GM12878 (cell line): ENCODE measurements around the gene SLU7. TPM values are rescaled to one million over a fixed set of nuclear protein-coding genes. Genes with fewer than 3 reads are reported as not detected.

Experiments used
- CBX5 ChIP-seq: sonication (generic); IDR thresholded peaks from 2 replicates; pipeline ENCODE4 v1.6.1; 2016; ENCODE audit warnings: low read depth, moderate library complexity, mild to moderate bottlenecking, inconsistent platforms
- E4F1 ChIP-seq: fragments of 450-650 bp; IDR thresholded peaks from 2 replicates; pipeline ENCODE4 v1.6.1; 2018; ENCODE audit warnings: borderline replicate concordance, mild to moderate bottlenecking; ENCODE audit not compliant: partially characterized antibody
- GABPA ChIP-seq: IDR thresholded peaks from 2 replicates; pipeline ENCODE4 v1.6.1; 2014; ENCODE audit warnings: antibody characterized with exemption, low read depth, mild to moderate bottlenecking, inconsistent platforms
- IKZF1 ChIP-seq: fragments of 450-650 bp; conservative IDR thresholded peaks from 2 replicates; pipeline ENCODE4 v1.6.1; 2017; ENCODE audit warnings: antibody characterized with exemption, mild to moderate bottlenecking
- IKZF2 ChIP-seq, 2 experiments: fragments of 450-650 bp; IDR thresholded peaks; 2 replicates each; pipeline ENCODE4 v1.6.1; 2017; ENCODE audit warnings: mild to moderate bottlenecking in 2 of 2, moderate library complexity in 2 of 2
- MLLT1 ChIP-seq: fragments of 450-650 bp; IDR thresholded peaks from 2 replicates; pipeline ENCODE4 v1.6.1; 2016; ENCODE audit warnings: mild to moderate bottlenecking
- NR2F1 ChIP-seq: fragments of 450-650 bp; conservative IDR thresholded peaks from 2 replicates; pipeline ENCODE4 v1.6.1; 2017; ENCODE audit warnings: mild to moderate bottlenecking
- POLR2A ChIP-seq: IDR thresholded peaks from 2 replicates; pipeline ENCODE4 v1.6.1; 2011; ENCODE audit warnings: low read depth, mild to moderate bottlenecking, low read length
- POU2F2 ChIP-seq: IDR thresholded peaks from 3 replicates; pipeline ENCODE4 v1.6.1; 2011; ENCODE audit warnings: low read depth, mild to moderate bottlenecking, low read length, borderline replicate concordance
- SP1 ChIP-seq: IDR thresholded peaks from one replicate; pipeline ENCODE4 v1.6.1; 2011; ENCODE audit warnings: low read depth, low read length
- SPI1 ChIP-seq: IDR thresholded peaks from 2 replicates; pipeline ENCODE4 v1.6.1; 2011; ENCODE audit warnings: low read depth, mild to moderate bottlenecking, low read length, moderate library complexity, borderline replicate concordance; ENCODE audit not compliant: insufficient read depth
- ZBTB33 ChIP-seq: fragments of 450-650 bp; IDR thresholded peaks from 2 replicates; pipeline ENCODE4 v1.6.1; 2017; ENCODE audit warnings: mild to moderate bottlenecking
- polyA plus RNA-seq, 11 experiments: library from polyadenylated mRNA; depleted of rRNA in 4 of 11; unstranded in 6 of 11; stranded (reverse) in 5 of 11; fragments of >200 nt; fragmentation: Nextera tagmentation in 4 of 11; fragmentation: Illumina TruSeq in 1 of 11; extraction: Ambion mirVana in 4 of 11; extraction: Trizol in 1 of 11; gene quantifications; 1 replicate in 1 of 11; 2 replicates in 10 of 11; pipeline versions ENCODE4 v1.2.1 to v1.2.3, GENCODE V29; 2011 to 2016; ENCODE audit warnings: inconsistent platforms in 2 of 11, missing spikeins in 2 of 11, low read depth in 1 of 11
- total RNA-seq, 4 experiments: library from RNA; depleted of rRNA in 3 of 4; stranded (reverse); fragments of >200 nt in 3 of 4; fragmentation: Illumina TruSeq in 1 of 4; extraction: Trizol in 1 of 4; gene quantifications; 2 replicates each; pipeline versions ENCODE4 v1.2.1 to v1.2.3, GENCODE V29; 2013 to 2021

SLU7 gene
- total and polyA plus RNA-seq, 10 of the 15 experiments (the other 5 are each of a cell fraction or from before 2014, with no cell fraction given) = 32.7 to 55.2 (median 46.6) TPM

GRCh38 chr5:160461378-160461777, 42.5 kb upstream of the SLU7 start (continued):
- TF ChIP-seq ZBTB33 = peak; percentile 96
- no peak for TF ChIP-seq GABPA
- no peak for TF ChIP-seq CBX5
- peak; percentile 35; the same call in 1 of the 2 replicates for TF ChIP-seq SPI1
- TF ChIP-seq NR2F1 = no peak
- no peak for TF ChIP-seq E4F1
- TF ChIP-seq POU2F2 = no peak
- TF ChIP-seq SP1 = no peak
- TF ChIP-seq POLR2A = no peak
- TF ChIP-seq MLLT1 = peak; percentile 74
- TF ChIP-seq IKZF1 = no peak
- 0 out of 4 replicates have a peak, but pooled peaks of 1 of the 2 experiments have one; percentile 8 for TF ChIP-seq IKZF2 (IDR thresholded peaks at IDR 0.05)
- TF ChIP-seq, all 136 proteins: peak for 6
